DOHH2 (cell line): ENCODE data around the gene MOCS2.

Experiments used
- H3F3A ChIP-seq: fragments of 200-600 bp; sonication (generic), shearing (Covaris generic); 2 replicates; pipeline ENCODE4 v1.6.0; 2016; ENCODE audit warnings: antibody characterized with exemption, mild to moderate bottlenecking; ENCODE audit not compliant: control insufficient read depth, insufficient read depth
- H3K27ac ChIP-seq: fragments of 200-600 bp; sonication (generic); 2 replicates; pipeline ENCODE4 v1.5.1; 2014; ENCODE audit warnings: low read depth, mild to moderate bottlenecking, low read length, moderate library complexity
- H3K27me3 ChIP-seq: fragments of 200-600 bp; sonication (generic); 2 replicates; pipeline ENCODE4 v1.6.1; 2014; ENCODE audit warnings: mild to moderate bottlenecking, low read length, mixed read lengths; ENCODE audit not compliant: control insufficient read depth
- H3K36me3 ChIP-seq: fragments of 200-600 bp; sonication (generic); 2 replicates; pipeline ENCODE4 v1.6.1; 2014; ENCODE audit warnings: mild to moderate bottlenecking, low read length, moderate library complexity, mixed read lengths; ENCODE audit not compliant: control insufficient read depth
- H3K4me1 ChIP-seq: fragments of 200-600 bp; sonication (generic); 2 replicates; pipeline ENCODE4 v1.6.1; 2014; ENCODE audit warnings: mild to moderate bottlenecking, low read length, mixed read lengths; ENCODE audit not compliant: control insufficient read depth
- H3K4me2 ChIP-seq: fragments of 200-600 bp; sonication (generic); 2 replicates; pipeline ENCODE4 v1.6.0; 2014; ENCODE audit warnings: mild to moderate bottlenecking, low read length, moderate library complexity
- H3K4me3 ChIP-seq: fragments of 200-600 bp; sonication (generic); 2 replicates; pipeline ENCODE4 v1.5.1; 2014; ENCODE audit warnings: mild to moderate bottlenecking, low read length, mixed read lengths
- H3K79me2 ChIP-seq: fragments of 200-600 bp; sonication (generic); 2 replicates; pipeline ENCODE4 v1.6.1; 2014; ENCODE audit warnings: mild to moderate bottlenecking, low read length, mixed read lengths; ENCODE audit not compliant: control insufficient read depth
- H3K9me2 ChIP-seq: fragments of 200-600 bp; sonication (generic); replicated peaks from 2 replicates; pipeline ENCODE4 v1.6.1; 2014; ENCODE audit warnings: mild to moderate bottlenecking, low read length, mixed read lengths; ENCODE audit not compliant: control insufficient read depth
- H3K9me3 ChIP-seq: fragments of 200-600 bp; sonication (generic); 2 replicates; pipeline ENCODE4 v1.6.1; 2014; ENCODE audit warnings: antibody characterized with exemption, low read length, mixed read lengths; ENCODE audit not compliant: control insufficient read depth, insufficient read depth
- H4K20me1 ChIP-seq: fragments of 200-600 bp; sonication (generic); 2 replicates; pipeline ENCODE4 v1.6.0; 2014; ENCODE audit warnings: low read depth, mild to moderate bottlenecking, antibody characterized with exemption, low read length, moderate library complexity; ENCODE audit not compliant: control insufficient read depth, insufficient read depth
- CTCF ChIP-seq: fragments of 200-600 bp; sonication (generic); IDR thresholded peaks from one replicate; pipeline ENCODE4 v1.5.1; 2014; ENCODE audit warnings: antibody characterized with exemption, mild to moderate bottlenecking, low read depth, low read length; ENCODE audit not compliant: poor library complexity, severe bottlenecking
- EZH2phosphoT487 ChIP-seq: fragments of 200-600 bp; sonication (generic); IDR thresholded peaks from 2 replicates; pipeline ENCODE4 v1.6.1; 2017; ENCODE audit warnings: borderline replicate concordance, mild to moderate bottlenecking, antibody characterized with exemption, low read length, moderate library complexity, mixed read lengths

MOCS2 gene

GRCh38 chr5:53111139-53111538 is 1.6 kb upstream of the MOCS2 start:
- TF ChIP-seq CTCF (no peak), EZH2phosphoT487 (no peak)
- Histone ChIP-seq H3F3A (no peaks in the 10 kb centered on the region), H3K4me2 (peak overlapping the region; percentile 83), H4K20me1 (0 out of 2 replicates have a peak, but pooled peaks cover 3% of the 10 kb centered on the region), H3K36me3 (peaks cover 15% of the 10 kb centered on the region), H3K27ac (no peak overlapping the region), H3K9me3 (no peaks in the 10 kb centered on the region), H3K79me2 (peaks cover 28% of the 10 kb centered on the region), H3K9me2 (no peaks in the 10 kb centered on the region), H3K4me3 (peak overlapping the region; percentile 94), H3K4me1 (peaks cover 25% of the 10 kb centered on the region), H3K27me3 (no peaks in the 10 kb centered on the region)

- H3K9me2 ChIP-seq: no peaks in the 10 kb centered on the region
- H3K9me3 ChIP-seq: no peaks in the 10 kb centered on the region
- TF ChIP-seq CTCF (no peak), EZH2phosphoT487 (no peak)
- H4K20me1 ChIP-seq: 0 out of 2 replicates have a peak, but pooled peaks cover 3% of the 10 kb centered on the region
- no peaks in the 10 kb centered on the region for H3K27me3 ChIP-seq
- H3F3A ChIP-seq: no peaks in the 10 kb centered on the region
- H3K36me3 ChIP-seq: peaks cover 16% of the 10 kb centered on the region
- peak overlapping the region; percentile 83 for H3K4me2 ChIP-seq
- H3K4me3 ChIP-seq: peak overlapping the region; percentile 94
- peaks cover 25% of the 10 kb centered on the region for H3K4me1 ChIP-seq
- peak overlapping the region; percentile 25; the same call in 1 of the 2 replicates for H3K27ac ChIP-seq
- H3K79me2 ChIP-seq: peaks cover 28% of the 10 kb centered on the region
These were observed 599 bp upstream of the MOCS2 start for GRCh38 chr5:53110156-53110555.

- TF ChIP-seq CTCF (no peak), EZH2phosphoT487 (no peak)
- peak overlapping the region; percentile 94 for H3K4me3 ChIP-seq
- no peaks in the 10 kb centered on the region for H3K9me3 ChIP-seq
- H3F3A ChIP-seq: no peaks in the 10 kb centered on the region
- H3K36me3 ChIP-seq: peaks cover 24% of the 10 kb centered on the region
- H3K4me2 ChIP-seq: peak overlapping the region; percentile 83
- peaks cover 28% of the 10 kb centered on the region for H3K79me2 ChIP-seq
- H4K20me1 ChIP-seq: 0 out of 2 replicates have a peak, but pooled peaks cover 3% of the 10 kb centered on the region
- no peaks in the 10 kb centered on the region for H3K9me2 ChIP-seq
- peaks cover 25% of the 10 kb centered on the region for H3K4me1 ChIP-seq
- H3K27ac ChIP-seq: no peak overlapping the region
- no peaks in the 10 kb centered on the region for H3K27me3 ChIP-seq
These were observed 508 bp downstream of the MOCS2 start for GRCh38 chr5:53109056-53109442.
